Measurements from ENCODE around the gene ZC3H4.
A peak's percentile ranks its signal among the peaks of the same experiment; 100 is the strongest.
"Not testable (repeated sequence)": the region's sequence is repeated elsewhere in the genome, so short reads cannot be mapped to it uniquely, and the experiment has no call there.

ZC3H4 gene

GRCh38 chr19:47151627-47152026 lies 38.1 kb upstream of the ZC3H4 start:
- Histone ChIP-seq H3K4me1 (ENCODE audit: control insufficient read depth, insufficient read depth, low read length, unreplicated experiment) (peaks cover 3% of the 10 kb centered on the region), H3K79me2 (ENCODE audit: control insufficient read depth, insufficient read depth, low read length, unreplicated experiment) (peaks cover 17% of the 10 kb centered on the region), H3K4me3 (ENCODE audit: low read depth, low read length) (no peak overlapping the region), H3K27ac (ENCODE audit: low read depth, low read length) (no peak overlapping the region), H3K36me3 (ENCODE audit: insufficient read depth, low read length) (peaks cover 20% of the 10 kb centered on the region), H3K27me3 (ENCODE audit: insufficient read depth, low read length) (no peaks in the 10 kb centered on the region), H2AFZ (ENCODE audit: low read length, unreplicated experiment) (no peak overlapping the region)

- H3K79me2 ChIP-seq (ENCODE audit: control insufficient read depth, insufficient read depth, low read length, unreplicated experiment): peaks cover 46% of the 10 kb centered on the region
- no peaks in the 10 kb centered on the region for H3K27me3 ChIP-seq (ENCODE audit: insufficient read depth, low read length)
- no peak overlapping the region for H3K4me3 ChIP-seq (ENCODE audit: low read depth, low read length)
- H2AFZ ChIP-seq (ENCODE audit: low read length, unreplicated experiment): no peak overlapping the region
- peaks cover 5% of the 10 kb centered on the region for H3K4me1 ChIP-seq (ENCODE audit: control insufficient read depth, insufficient read depth, low read length, unreplicated experiment)
- H3K36me3 ChIP-seq (ENCODE audit: insufficient read depth, low read length): peaks cover 9% of the 10 kb centered on the region
- no peak overlapping the region for H3K27ac ChIP-seq (ENCODE audit: low read depth, low read length)
These were observed 33.3 kb upstream of the ZC3H4 start for GRCh38 chr19:47146920-47147319.

GRCh38 chr19:47145639-47146486 lies 32.3 kb upstream of the ZC3H4 start:
- peaks cover 8% of the 10 kb centered on the region for H3K36me3 ChIP-seq (ENCODE audit: insufficient read depth, low read length)
- peaks cover 5% of the 10 kb centered on the region for H3K4me1 ChIP-seq (ENCODE audit: control insufficient read depth, insufficient read depth, low read length, unreplicated experiment)
- H3K4me3 ChIP-seq (ENCODE audit: low read depth, low read length): no peak overlapping the region
- H2AFZ ChIP-seq (ENCODE audit: low read length, unreplicated experiment): no peak overlapping the region
- H3K27me3 ChIP-seq (ENCODE audit: insufficient read depth, low read length): no peaks in the 10 kb centered on the region
- peaks cover 51% of the 10 kb centered on the region for H3K79me2 ChIP-seq (ENCODE audit: control insufficient read depth, insufficient read depth, low read length, unreplicated experiment)
- no peak overlapping the region for H3K27ac ChIP-seq (ENCODE audit: low read depth, low read length)

- Histone ChIP-seq H3K36me3 (ENCODE audit: insufficient read depth, low read length) (no peaks in the 10 kb centered on the region), H3K4me3 (ENCODE audit: low read depth, low read length) (no peak overlapping the region), H3K4me1 (ENCODE audit: control insufficient read depth, insufficient read depth, low read length, unreplicated experiment) (peaks cover 5% of the 10 kb centered on the region), H3K27me3 (ENCODE audit: insufficient read depth, low read length) (no peaks in the 10 kb centered on the region), H3K79me2 (ENCODE audit: control insufficient read depth, insufficient read depth, low read length, unreplicated experiment) (peaks cover 56% of the 10 kb centered on the region), H2AFZ (ENCODE audit: low read length, unreplicated experiment) (no peak overlapping the region), H3K27ac (ENCODE audit: low read depth, low read length) (no peak overlapping the region)
These were observed 31.1 kb upstream of the ZC3H4 start for GRCh38 chr19:47144630-47145029.

GRCh38 chr19:47143322-47144073 lies 29.9 kb upstream of the ZC3H4 start:
- Histone ChIP-seq H3K4me3 (ENCODE audit: low read depth, low read length) (no peak overlapping the region), H3K27me3 (ENCODE audit: insufficient read depth, low read length) (no peaks in the 10 kb centered on the region), H3K27ac (ENCODE audit: low read depth, low read length) (no peak overlapping the region), H3K36me3 (ENCODE audit: insufficient read depth, low read length) (no peaks in the 10 kb centered on the region), H3K79me2 (ENCODE audit: control insufficient read depth, insufficient read depth, low read length, unreplicated experiment) (peaks cover 65% of the 10 kb centered on the region), H3K4me1 (ENCODE audit: control insufficient read depth, insufficient read depth, low read length, unreplicated experiment) (peaks cover 5% of the 10 kb centered on the region), H2AFZ (ENCODE audit: low read length, unreplicated experiment) (no peak overlapping the region)

GRCh38 chr19:47142779-47143178 lies 29.2 kb upstream of the ZC3H4 start:
- no peak overlapping the region for H3K4me3 ChIP-seq (ENCODE audit: low read depth, low read length)
- no peaks in the 10 kb centered on the region for H3K27me3 ChIP-seq (ENCODE audit: insufficient read depth, low read length)
- no peaks in the 10 kb centered on the region for H3K36me3 ChIP-seq (ENCODE audit: insufficient read depth, low read length)
- H3K79me2 ChIP-seq (ENCODE audit: control insufficient read depth, insufficient read depth, low read length, unreplicated experiment): peaks cover 64% of the 10 kb centered on the region
- no peak overlapping the region for H3K27ac ChIP-seq (ENCODE audit: low read depth, low read length)
- H3K4me1 ChIP-seq (ENCODE audit: control insufficient read depth, insufficient read depth, low read length, unreplicated experiment): peaks cover 5% of the 10 kb centered on the region
- no peak overlapping the region for H2AFZ ChIP-seq (ENCODE audit: low read length, unreplicated experiment)

- H2AFZ ChIP-seq (ENCODE audit: low read length, unreplicated experiment): no peak overlapping the region
- H3K4me1 ChIP-seq (ENCODE audit: control insufficient read depth, insufficient read depth, low read length, unreplicated experiment): peaks cover 5% of the 10 kb centered on the region
- H3K79me2 ChIP-seq (ENCODE audit: control insufficient read depth, insufficient read depth, low read length, unreplicated experiment): peaks cover 69% of the 10 kb centered on the region
- no peak overlapping the region for H3K4me3 ChIP-seq (ENCODE audit: low read depth, low read length)
- H3K36me3 ChIP-seq (ENCODE audit: insufficient read depth, low read length): no peaks in the 10 kb centered on the region
- no peaks in the 10 kb centered on the region for H3K27me3 ChIP-seq (ENCODE audit: insufficient read depth, low read length)
- H3K27ac ChIP-seq (ENCODE audit: low read depth, low read length): no peak overlapping the region
These were observed 28.1 kb upstream of the ZC3H4 start for GRCh38 chr19:47141695-47142094.

GRCh38 chr19:47141252-47141651 lies 27.7 kb upstream of the ZC3H4 start:
- H2AFZ ChIP-seq (ENCODE audit: low read length, unreplicated experiment); H3K4me3 ChIP-seq (ENCODE audit: low read depth, low read length); H3K36me3 ChIP-seq (ENCODE audit: insufficient read depth, low read length): not testable (repeated sequence)

GRCh38 chr19:47135156-47135555 lies 21.6 kb upstream of the ZC3H4 start:
- no peak overlapping the region for H2AFZ ChIP-seq (ENCODE audit: low read length, unreplicated experiment)
- H3K4me1 ChIP-seq (ENCODE audit: control insufficient read depth, insufficient read depth, low read length, unreplicated experiment): peaks cover 27% of the 10 kb centered on the region
- H3K27ac ChIP-seq (ENCODE audit: low read depth, low read length): no peak overlapping the region
- no peaks in the 10 kb centered on the region for H3K36me3 ChIP-seq (ENCODE audit: insufficient read depth, low read length)
- H3K27me3 ChIP-seq (ENCODE audit: insufficient read depth, low read length): no peaks in the 10 kb centered on the region
- H3K4me3 ChIP-seq (ENCODE audit: low read depth, low read length): no peak overlapping the region
- H3K79me2 ChIP-seq (ENCODE audit: control insufficient read depth, insufficient read depth, low read length, unreplicated experiment): peaks cover 80% of the 10 kb centered on the region

More at GRCh38 chr19:47141252-47141651, 27.7 kb upstream of the ZC3H4 start:
- H3K27ac ChIP-seq (ENCODE audit: low read depth, low read length); H3K27me3 ChIP-seq (ENCODE audit: insufficient read depth, low read length); H3K4me1 ChIP-seq (ENCODE audit: control insufficient read depth, insufficient read depth, low read length, unreplicated experiment): not testable (repeated sequence)
- peaks cover 69% of the 10 kb centered on the region for H3K79me2 ChIP-seq (ENCODE audit: control insufficient read depth, insufficient read depth, low read length, unreplicated experiment)

- no peak overlapping the region for H3K27ac ChIP-seq (ENCODE audit: low read depth, low read length)
- peaks cover 27% of the 10 kb centered on the region for H3K4me1 ChIP-seq (ENCODE audit: control insufficient read depth, insufficient read depth, low read length, unreplicated experiment)
- peaks cover 80% of the 10 kb centered on the region for H3K79me2 ChIP-seq (ENCODE audit: control insufficient read depth, insufficient read depth, low read length, unreplicated experiment)
- no peaks in the 10 kb centered on the region for H3K36me3 ChIP-seq (ENCODE audit: insufficient read depth, low read length)
- no peaks in the 10 kb centered on the region for H3K27me3 ChIP-seq (ENCODE audit: insufficient read depth, low read length)
- H2AFZ ChIP-seq (ENCODE audit: low read length, unreplicated experiment): no peak overlapping the region
- peak overlapping the region; percentile 43; the same call in 1 of the 2 replicates for H3K4me3 ChIP-seq (ENCODE audit: low read depth, low read length)
These were observed 21.0 kb upstream of the ZC3H4 start for GRCh38 chr19:47134545-47134944.
